K562 (cell line): ENCODE results near the gene ITPR1.

Experiments used
- CHD1 ChIP-seq: fragments of 200-600 bp; sonication (generic); IDR thresholded peaks from one replicate; pipeline ENCODE4 v1.6.1; 2012; ENCODE audit warnings: mild to moderate bottlenecking, moderate library complexity, low read length, inconsistent platforms
- CTCF ChIP-seq, 3 experiments: IDR thresholded peaks in 2 of 3; conservative IDR thresholded peaks in 1 of 3; 2 replicates each; pipeline ENCODE4 v1.5.1; 2011 to 2012; ENCODE audit warnings: low read length in 3 of 3, mild to moderate bottlenecking in 3 of 3, control low read depth in 2 of 3, improper control_type of control experiment in 1 of 3, inconsistent platforms in 1 of 3, low read depth in 1 of 3, mixed read lengths in 1 of 3, moderate library complexity in 1 of 3; ENCODE audit not compliant: insufficient read depth in 2 of 3
- EGR1 ChIP-seq: fragments of 450-650 bp; conservative IDR thresholded peaks from 2 replicates; pipeline ENCODE4 v1.6.1; 2017; ENCODE audit warnings: mild to moderate bottlenecking
- REST ChIP-seq, 2 experiments: fragments of 450-650 bp; formaldehyde crosslinking in 1 of 2; IDR thresholded peaks; 2 replicates each; pipeline versions ENCODE4 v1.4.0 to v1.6.1; 2014 to 2020; ENCODE audit warnings: mild to moderate bottlenecking in 2 of 2, borderline replicate concordance in 1 of 2, low read depth in 1 of 2
- SPI1 ChIP-seq: IDR thresholded peaks from 2 replicates; pipeline ENCODE4 v1.6.1; 2011; ENCODE audit warnings: low read depth, low read length, control low read depth, borderline replicate concordance
- TCF15 ChIP-seq: fragments of 250-450 bp; sonication (Bioruptor Pico); IDR thresholded peaks from 2 replicates; pipeline ENCODE4 v1.8.0; 2022; ENCODE audit warnings: moderate library complexity, mild to moderate bottlenecking, inconsistent platforms
- USF2 ChIP-seq: sonication (generic); formaldehyde crosslinking; IDR thresholded peaks from 2 replicates; pipeline ENCODE4 v1.5.0; 2020; ENCODE audit warnings: missing genetic modification reagents
- ZNF354B ChIP-seq: fragments of 250-450 bp; sonication (Bioruptor Pico); IDR thresholded peaks from 2 replicates; pipeline ENCODE4 v1.4.0; 2020
- ZNF785 ChIP-seq: fragments of 250-450 bp; sonication (Bioruptor Pico); IDR thresholded peaks from 2 replicates; pipeline ENCODE4 v1.4.0; 2020; ENCODE audit warnings: mild to moderate bottlenecking

GRCh38 chr3:4472312-4472711, 20.8 kb upstream of the ITPR1 start:
- TF ChIP-seq ZNF354B (CRISPR knock-in tag) (no peak), SPI1 (no peak), ZNF785 (CRISPR knock-in tag) (no peak), CTCF (IDR thresholded peaks at IDR 0.05 in 2 of 3, conservative IDR thresholded peaks at IDR 0.05 in 1 of 3; ENCODE audit: insufficient read depth in 2 of 3, low read depth in 1 of 3, low read length in 3 of 3) (no peak), TCF15 (no peak), USF2 (CRISPR knock-in tag) (no peak), CHD1 (no peak), EGR1 (no peak), REST (IDR thresholded peaks at IDR 0.05; ENCODE audit: borderline replicate concordance) (no peak), REST (CRISPR knock-in tag; IDR thresholded peaks at IDR 0.05; ENCODE audit: low read depth) (no peak)
